ENCODE data around the gene KITLG.
"Not testable (repeated sequence)": the region's sequence is repeated elsewhere in the genome, so short reads cannot be mapped to it uniquely, and the experiment has no call there.

Gene KITLG

DNA sequence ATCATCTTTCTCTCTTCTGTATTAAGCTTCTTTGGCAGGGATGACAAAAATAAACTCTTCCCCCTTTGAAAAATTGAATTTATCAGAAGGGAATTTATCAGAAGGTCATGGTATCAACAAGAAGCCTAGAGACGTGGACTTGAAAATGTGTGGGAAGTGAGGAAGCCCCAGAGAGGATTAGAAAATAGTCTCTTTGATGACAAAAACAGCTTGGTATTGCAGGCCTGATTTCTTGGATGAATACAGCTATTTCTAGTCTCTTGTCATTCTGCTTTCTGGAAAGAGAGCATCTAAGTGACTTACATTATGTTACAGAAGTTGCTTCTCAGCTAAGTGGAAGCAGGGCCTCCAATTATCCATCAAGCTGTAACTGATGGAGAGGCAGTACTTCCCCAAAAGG is 111.1 kb downstream of the KITLG start:
- no peak for ATAC-seq
- TF ChIP-seq ZNF565 (CRISPR knock-in tag; conservative IDR thresholded peaks at IDR 0.05; ENCODE audit: low read depth) (no peak), CSDC2 (CRISPR knock-in tag; IDR thresholded peaks at IDR 0.05) (no peak), ISL1 (CRISPR knock-in tag; IDR thresholded peaks at IDR 0.05) (no peak), ESRRG (CRISPR knock-in tag; IDR thresholded peaks at IDR 0.05) (no peak), SNAI2 (CRISPR knock-in tag; IDR thresholded peaks at IDR 0.05) (no peak), ZC3H10 (CRISPR knock-in tag; IDR thresholded peaks at IDR 0.05) (no peak), GLIS3 (CRISPR knock-in tag; IDR thresholded peaks at IDR 0.05) (no peak), OSR1 (CRISPR knock-in tag; IDR thresholded peaks at IDR 0.05) (no peak), TOX (CRISPR knock-in tag; IDR thresholded peaks at IDR 0.05; ENCODE audit: borderline replicate concordance) (no peak), TCF4 (CRISPR knock-in tag; IDR thresholded peaks at IDR 0.05; ENCODE audit: borderline replicate concordance) (no peak), ZFP3 (CRISPR knock-in tag; IDR thresholded peaks at IDR 0.05) (no peak), BACH2 (CRISPR knock-in tag; IDR thresholded peaks at IDR 0.05; ENCODE audit: borderline replicate concordance) (no peak)
- TF ChIP-seq, protein P1, sequence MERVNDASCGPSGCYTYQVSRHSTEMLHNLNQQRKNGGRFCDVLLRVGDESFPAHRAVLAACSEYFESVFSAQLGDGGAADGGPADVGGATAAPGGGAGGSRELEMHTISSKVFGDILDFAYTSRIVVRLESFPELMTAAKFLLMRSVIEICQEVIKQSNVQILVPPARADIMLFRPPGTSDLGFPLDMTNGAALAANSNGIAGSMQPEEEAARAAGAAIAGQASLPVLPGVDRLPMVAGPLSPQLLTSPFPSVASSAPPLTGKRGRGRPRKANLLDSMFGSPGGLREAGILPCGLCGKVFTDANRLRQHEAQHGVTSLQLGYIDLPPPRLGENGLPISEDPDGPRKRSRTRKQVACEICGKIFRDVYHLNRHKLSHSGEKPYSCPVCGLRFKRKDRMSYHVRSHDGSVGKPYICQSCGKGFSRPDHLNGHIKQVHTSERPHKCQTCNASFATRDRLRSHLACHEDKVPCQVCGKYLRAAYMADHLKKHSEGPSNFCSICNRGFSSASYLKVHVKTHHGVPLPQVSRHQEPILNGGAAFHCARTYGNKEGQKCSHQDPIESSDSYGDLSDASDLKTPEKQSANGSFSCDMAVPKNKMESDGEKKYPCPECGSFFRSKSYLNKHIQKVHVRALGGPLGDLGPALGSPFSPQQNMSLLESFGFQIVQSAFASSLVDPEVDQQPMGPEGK (CRISPR knock-in tag; IDR thresholded peaks at IDR 0.05; ENCODE audit: borderline replicate concordance) = no peak
- TF ChIP-seq, protein P2, sequence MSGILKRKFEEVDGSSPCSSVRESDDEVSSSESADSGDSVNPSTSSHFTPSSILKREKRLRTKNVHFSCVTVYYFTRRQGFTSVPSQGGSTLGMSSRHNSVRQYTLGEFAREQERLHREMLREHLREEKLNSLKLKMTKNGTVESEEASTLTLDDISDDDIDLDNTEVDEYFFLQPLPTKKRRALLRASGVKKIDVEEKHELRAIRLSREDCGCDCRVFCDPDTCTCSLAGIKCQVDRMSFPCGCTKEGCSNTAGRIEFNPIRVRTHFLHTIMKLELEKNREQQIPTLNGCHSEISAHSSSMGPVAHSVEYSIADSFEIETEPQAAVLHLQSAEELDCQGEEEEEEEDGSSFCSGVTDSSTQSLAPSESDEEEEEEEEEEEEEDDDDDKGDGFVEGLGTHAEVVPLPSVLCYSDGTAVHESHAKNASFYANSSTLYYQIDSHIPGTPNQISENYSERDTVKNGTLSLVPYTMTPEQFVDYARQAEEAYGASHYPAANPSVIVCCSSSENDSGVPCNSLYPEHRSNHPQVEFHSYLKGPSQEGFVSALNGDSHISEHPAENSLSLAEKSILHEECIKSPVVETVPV (CRISPR knock-in tag; IDR thresholded peaks at IDR 0.05) = no peak
- TF ChIP-seq, protein P3, sequence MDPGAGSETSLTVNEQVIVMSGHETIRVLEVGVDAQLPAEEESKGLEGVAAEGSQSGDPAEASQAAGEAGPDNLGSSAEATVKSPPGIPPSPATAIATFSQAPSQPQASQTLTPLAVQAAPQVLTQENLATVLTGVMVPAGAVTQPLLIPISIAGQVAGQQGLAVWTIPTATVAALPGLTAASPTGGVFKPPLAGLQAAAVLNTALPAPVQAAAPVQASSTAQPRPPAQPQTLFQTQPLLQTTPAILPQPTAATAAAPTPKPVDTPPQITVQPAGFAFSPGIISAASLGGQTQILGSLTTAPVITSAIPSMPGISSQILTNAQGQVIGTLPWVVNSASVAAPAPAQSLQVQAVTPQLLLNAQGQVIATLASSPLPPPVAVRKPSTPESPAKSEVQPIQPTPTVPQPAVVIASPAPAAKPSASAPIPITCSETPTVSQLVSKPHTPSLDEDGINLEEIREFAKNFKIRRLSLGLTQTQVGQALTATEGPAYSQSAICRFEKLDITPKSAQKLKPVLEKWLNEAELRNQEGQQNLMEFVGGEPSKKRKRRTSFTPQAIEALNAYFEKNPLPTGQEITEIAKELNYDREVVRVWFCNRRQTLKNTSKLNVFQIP (CRISPR knock-in tag; IDR thresholded peaks at IDR 0.05; ENCODE audit: borderline replicate concordance, low read depth) = no peak

DNA sequence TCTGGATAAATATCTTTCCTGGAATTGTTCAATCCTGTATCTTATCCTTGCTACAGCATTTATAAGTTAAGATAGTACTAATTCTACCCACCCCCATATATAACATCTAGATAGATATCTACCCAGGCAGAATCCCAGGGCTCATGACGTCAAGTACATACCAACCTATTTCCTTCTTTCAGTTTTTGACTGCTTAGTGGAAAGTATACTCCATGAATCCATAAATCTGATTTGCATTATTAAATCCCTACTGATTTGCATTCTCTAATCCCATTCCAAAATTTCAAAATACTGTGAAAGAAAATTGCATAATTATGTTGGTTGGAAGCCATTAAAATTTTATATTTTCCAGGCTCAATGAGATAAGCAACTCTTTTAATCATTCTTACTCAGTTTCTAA is 111.7 kb downstream of the KITLG start:
- TF ChIP-seq ZC3H10 (CRISPR knock-in tag; IDR thresholded peaks at IDR 0.05) (no peak), ISL1 (CRISPR knock-in tag; IDR thresholded peaks at IDR 0.05) (no peak), ZFP30 (CRISPR knock-in tag; IDR thresholded peaks at IDR 0.05) (no peak), ARNTL (CRISPR knock-in tag; IDR thresholded peaks at IDR 0.05; ENCODE audit: borderline replicate concordance, low read depth) (no peak), ZNF565 (CRISPR knock-in tag; conservative IDR thresholded peaks at IDR 0.05; ENCODE audit: low read depth) (no peak), SNAI2 (CRISPR knock-in tag; IDR thresholded peaks at IDR 0.05) (no peak), PPARA (CRISPR knock-in tag; IDR thresholded peaks at IDR 0.05; ENCODE audit: borderline replicate concordance) (no peak), ZNF8 (CRISPR knock-in tag; IDR thresholded peaks at IDR 0.05) (no peak), TOX (CRISPR knock-in tag; IDR thresholded peaks at IDR 0.05; ENCODE audit: borderline replicate concordance) (no peak), TCF4 (CRISPR knock-in tag; IDR thresholded peaks at IDR 0.05; ENCODE audit: borderline replicate concordance) (no peak), OSR1 (CRISPR knock-in tag; IDR thresholded peaks at IDR 0.05) (no peak), RARB (CRISPR knock-in tag; IDR thresholded peaks at IDR 0.05) (no peak), BACH2 (CRISPR knock-in tag; IDR thresholded peaks at IDR 0.05; ENCODE audit: borderline replicate concordance) (no peak), ZFP3 (CRISPR knock-in tag; IDR thresholded peaks at IDR 0.05) (no peak), ESRRG (CRISPR knock-in tag; IDR thresholded peaks at IDR 0.05) (no peak), GLIS3 (CRISPR knock-in tag; IDR thresholded peaks at IDR 0.05) (no peak)
- TF ChIP-seq, protein P2 (CRISPR knock-in tag; IDR thresholded peaks at IDR 0.05) = no peak
- TF ChIP-seq, protein P3 (CRISPR knock-in tag; IDR thresholded peaks at IDR 0.05; ENCODE audit: borderline replicate concordance, low read depth) = no peak
- TF ChIP-seq, protein P1 (CRISPR knock-in tag; IDR thresholded peaks at IDR 0.05; ENCODE audit: borderline replicate concordance) = no peak
- TF ChIP-seq, protein P4, sequence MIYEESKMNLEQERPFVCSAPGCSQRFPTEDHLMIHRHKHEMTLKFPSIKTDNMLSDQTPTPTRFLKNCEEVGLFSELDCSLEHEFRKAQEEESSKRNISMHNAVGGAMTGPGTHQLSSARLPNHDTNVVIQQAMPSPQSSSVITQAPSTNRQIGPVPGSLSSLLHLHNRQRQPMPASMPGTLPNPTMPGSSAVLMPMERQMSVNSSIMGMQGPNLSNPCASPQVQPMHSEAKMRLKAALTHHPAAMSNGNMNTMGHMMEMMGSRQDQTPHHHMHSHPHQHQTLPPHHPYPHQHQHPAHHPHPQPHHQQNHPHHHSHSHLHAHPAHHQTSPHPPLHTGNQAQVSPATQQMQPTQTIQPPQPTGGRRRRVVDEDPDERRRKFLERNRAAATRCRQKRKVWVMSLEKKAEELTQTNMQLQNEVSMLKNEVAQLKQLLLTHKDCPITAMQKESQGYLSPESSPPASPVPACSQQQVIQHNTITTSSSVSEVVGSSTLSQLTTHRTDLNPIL (CRISPR knock-in tag; IDR thresholded peaks at IDR 0.05; ENCODE audit: low read depth) = no peak
- ATAC-seq = no peak

DNA sequence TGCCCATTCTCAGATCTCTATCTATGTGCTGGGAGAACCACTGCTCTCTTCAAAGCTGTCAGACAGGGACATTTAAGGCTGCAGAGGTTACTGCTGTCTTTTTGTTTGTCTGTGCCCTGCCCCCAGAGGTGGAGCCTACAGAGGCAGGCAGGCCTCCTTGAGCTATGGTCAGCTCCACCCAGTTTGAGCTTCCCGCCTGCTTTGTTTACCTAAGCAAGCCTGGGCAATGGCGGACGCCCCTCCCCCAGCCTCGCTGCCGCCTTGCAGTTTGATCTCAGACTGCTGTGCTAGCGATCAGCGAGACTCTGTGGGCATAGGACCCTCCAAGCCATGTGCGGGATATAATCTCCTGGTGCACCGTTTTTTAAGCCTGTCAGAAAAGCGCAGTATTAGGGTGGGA is 113.6 kb downstream of the KITLG start:
- not testable (repeated sequence) for ATAC-seq
